ENCODE results near the gene MMP24.
"Not testable (repeated sequence)": the region's sequence is repeated elsewhere in the genome, so short reads cannot be mapped to it uniquely, and the experiment has no call there.

MMP24 gene

DNA sequence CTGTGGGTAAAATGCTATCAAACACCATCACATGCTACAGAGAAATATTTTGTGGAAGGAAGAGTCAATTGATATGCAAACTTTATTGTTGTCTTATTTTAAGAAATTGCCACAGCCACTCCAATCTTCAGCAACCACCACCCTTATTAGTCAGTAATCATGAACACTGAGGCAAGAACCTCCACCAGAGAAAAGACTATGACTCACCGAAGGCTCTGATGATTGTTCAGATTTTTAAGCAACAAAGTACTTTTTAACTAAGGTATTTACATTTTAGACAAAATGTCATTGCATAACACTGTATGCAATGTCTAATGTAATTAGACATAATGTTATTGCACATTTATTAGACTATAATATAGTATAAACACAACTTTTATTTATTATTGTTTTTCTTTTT is 26.2 kb upstream of the MMP24 start:
- no peak overlapping the region for H3K4me3 ChIP-seq (ENCODE audit: low read depth, low read length)
- TF ChIP-seq, protein P1, sequence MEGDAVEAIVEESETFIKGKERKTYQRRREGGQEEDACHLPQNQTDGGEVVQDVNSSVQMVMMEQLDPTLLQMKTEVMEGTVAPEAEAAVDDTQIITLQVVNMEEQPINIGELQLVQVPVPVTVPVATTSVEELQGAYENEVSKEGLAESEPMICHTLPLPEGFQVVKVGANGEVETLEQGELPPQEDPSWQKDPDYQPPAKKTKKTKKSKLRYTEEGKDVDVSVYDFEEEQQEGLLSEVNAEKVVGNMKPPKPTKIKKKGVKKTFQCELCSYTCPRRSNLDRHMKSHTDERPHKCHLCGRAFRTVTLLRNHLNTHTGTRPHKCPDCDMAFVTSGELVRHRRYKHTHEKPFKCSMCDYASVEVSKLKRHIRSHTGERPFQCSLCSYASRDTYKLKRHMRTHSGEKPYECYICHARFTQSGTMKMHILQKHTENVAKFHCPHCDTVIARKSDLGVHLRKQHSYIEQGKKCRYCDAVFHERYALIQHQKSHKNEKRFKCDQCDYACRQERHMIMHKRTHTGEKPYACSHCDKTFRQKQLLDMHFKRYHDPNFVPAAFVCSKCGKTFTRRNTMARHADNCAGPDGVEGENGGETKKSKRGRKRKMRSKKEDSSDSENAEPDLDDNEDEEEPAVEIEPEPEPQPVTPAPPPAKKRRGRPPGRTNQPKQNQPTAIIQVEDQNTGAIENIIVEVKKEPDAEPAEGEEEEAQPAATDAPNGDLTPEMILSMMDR (IDR thresholded peaks at IDR 0.05; ENCODE audit: low read depth, low read length) = no peak
- in situ Hi-C loops (cut with HindIII; ENCODE audit: low sequenced_read_pairs) = no loop called here
- DNase-seq (ENCODE audit: low read depth, low spot score) = peak; percentile 50

DNA sequence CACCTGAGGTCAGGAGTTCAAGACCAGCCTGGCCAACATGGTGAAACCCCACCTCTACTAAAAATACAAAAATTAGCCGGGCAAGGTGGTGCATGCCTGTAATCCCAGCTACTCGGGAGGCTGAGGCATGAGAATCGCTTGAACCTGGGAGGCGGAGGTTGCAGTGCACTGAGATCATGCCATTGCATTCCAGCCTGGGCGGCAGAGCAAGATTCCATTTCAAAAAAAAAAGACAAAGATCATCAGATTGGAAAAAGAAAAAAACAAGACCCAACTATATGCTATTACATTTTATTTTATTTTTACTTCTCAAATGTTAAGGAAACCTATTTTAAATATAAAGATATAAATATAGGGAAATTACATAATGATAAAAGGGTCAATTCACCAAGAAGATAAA is 25.0 kb upstream of the MMP24 start:
- H3K4me3 ChIP-seq (ENCODE audit: low read depth, low read length) = not testable (repeated sequence)

DNA sequence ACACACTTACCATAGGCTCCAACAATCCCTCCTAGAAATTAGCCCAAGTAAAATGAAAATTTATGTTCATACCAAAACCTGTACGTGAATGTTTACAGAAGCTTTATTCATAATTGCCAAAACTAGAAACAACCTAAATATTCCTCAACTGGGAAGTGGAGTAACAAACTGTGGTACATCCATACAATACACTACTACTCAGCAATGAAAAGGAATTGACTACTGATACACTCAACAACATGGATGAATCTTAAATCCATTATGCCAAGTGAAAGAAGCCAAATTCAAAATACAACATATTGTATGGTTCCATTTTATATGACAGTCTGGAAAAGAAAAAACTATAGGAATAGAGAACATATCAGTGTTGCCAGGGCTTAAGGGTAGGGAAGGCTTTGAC is 19.7 kb upstream of the MMP24 start:
- no peak for DNase-seq (ENCODE audit: low read depth, low spot score)
- in situ Hi-C loops (cut with HindIII; ENCODE audit: low sequenced_read_pairs) = no loop called here
- TF ChIP-seq, protein P1 (IDR thresholded peaks at IDR 0.05; ENCODE audit: low read depth, low read length) = no peak
- no peak overlapping the region for H3K4me3 ChIP-seq (ENCODE audit: low read depth, low read length)

More for the DNA sequence above, 25.0 kb upstream of the MMP24 start:
- DNase-seq (ENCODE audit: low read depth, low spot score); in situ Hi-C loops (cut with HindIII; ENCODE audit: low sequenced_read_pairs): not testable (repeated sequence)

DNA sequence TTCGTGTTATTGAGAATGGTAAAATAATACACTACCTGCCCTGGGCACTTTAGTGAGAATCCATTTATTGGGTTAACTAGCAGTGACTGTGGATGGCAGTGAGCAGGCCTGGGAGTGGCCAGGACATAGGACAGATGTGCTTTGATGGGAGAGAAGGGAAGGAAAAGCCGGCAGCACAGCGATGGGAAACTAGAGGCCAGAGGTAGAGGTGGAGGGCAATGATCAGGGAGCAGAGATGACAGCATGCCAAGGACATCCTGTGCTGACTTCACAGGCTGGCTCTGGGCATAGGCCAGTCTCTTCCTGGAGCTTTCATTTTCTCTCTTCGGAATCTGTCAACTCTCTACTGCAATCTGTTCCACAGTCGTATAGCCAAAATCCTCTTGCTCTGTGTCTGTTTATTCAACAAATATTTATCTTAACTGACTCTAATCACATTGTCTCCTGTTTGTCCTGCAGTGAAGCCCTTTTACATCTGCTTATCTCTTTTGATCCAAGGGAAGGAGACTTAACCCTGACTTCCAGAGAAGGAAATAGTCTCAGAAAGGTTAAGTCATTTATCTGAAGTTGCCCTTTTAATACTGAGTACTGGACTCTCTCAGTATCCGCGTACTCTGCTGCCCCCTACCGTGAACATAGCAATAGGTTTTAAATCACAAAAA is 18.4 kb upstream of the MMP24 start:
- TF ChIP-seq, protein P1 (IDR thresholded peaks at IDR 0.05; ENCODE audit: low read depth, low read length) = peak; percentile 70
- in situ Hi-C loops (cut with HindIII; ENCODE audit: low sequenced_read_pairs) = no loop called here
- peak; percentile 76 for DNase-seq (ENCODE audit: low read depth, low spot score)
- no peak overlapping the region for H3K4me3 ChIP-seq (ENCODE audit: low read depth, low read length)

DNA sequence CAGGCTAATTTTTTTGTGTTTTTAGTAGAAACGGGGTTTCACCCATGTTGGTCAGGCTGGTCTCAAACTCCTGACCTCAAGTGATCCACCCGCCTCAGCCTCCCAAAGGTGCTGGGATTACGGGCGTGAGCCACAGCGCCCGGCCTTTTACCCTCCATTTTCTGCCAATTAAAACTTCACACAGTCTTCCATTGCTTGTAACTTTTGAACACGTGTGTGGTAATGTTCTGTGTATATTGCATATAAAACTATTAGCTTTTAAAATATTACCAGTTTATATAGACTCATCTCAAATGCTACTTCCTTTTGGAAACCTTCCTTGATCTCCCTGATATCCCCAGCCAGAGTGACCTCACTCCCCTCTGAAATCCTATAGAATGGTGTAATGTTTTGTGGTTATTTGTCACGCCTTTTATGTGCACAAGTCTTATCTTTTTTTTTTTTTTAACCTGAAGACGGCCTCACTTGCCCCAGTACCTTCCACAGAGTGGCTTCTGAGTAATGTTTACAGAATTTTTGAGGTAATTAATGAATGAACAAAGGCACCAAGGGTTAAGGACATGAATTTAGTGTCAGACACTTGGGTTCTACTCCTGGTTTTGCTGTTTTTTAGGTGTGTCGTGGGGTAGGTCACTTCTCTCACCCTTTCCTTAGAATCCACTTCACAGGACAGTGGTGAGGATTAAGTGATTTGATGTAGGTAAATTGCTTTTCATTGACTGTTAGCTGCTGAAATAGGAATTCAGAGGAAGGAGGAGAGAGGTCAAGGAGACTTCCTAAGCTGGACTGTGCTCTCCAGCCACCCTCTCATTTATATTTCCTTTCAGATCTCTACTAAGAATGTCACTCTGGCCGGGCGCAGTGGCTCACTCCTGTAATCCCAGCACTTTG is 11.2 kb upstream of the MMP24 start:
- no peak overlapping the region for H3K4me3 ChIP-seq (ENCODE audit: low read depth, low read length)
- in situ Hi-C loops (cut with HindIII; ENCODE audit: low sequenced_read_pairs) = no loop called here
- peak; percentile 23 for DNase-seq (ENCODE audit: low read depth, low spot score)
- TF ChIP-seq, protein P1 (IDR thresholded peaks at IDR 0.05; ENCODE audit: low read depth, low read length) = no peak

DNA sequence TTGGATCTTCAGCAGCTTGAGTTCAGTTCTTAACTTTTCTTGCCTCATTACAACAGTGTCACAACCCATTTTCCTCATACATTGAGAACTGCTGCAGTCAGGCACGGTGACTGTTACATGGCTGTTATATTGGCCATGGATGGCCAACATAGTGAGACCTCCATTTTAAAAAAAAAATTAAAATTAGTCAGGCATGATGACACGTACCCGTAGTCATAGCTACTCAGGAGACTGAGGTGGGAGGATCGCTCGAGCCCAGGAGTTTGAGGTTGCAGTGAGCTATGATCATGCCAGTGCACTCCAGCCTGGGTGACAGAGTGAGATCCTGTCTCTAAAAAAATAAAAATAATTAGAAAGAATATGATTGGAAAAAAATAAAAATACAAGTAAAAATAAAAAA is 9.9 kb upstream of the MMP24 start:
- TF ChIP-seq, protein P1 (IDR thresholded peaks at IDR 0.05; ENCODE audit: low read depth, low read length) = no peak
- no peak for DNase-seq (ENCODE audit: low read depth, low spot score)
- in situ Hi-C loops (cut with HindIII; ENCODE audit: low sequenced_read_pairs) = no loop called here
- no peak overlapping the region for H3K4me3 ChIP-seq (ENCODE audit: low read depth, low read length)

DNA sequence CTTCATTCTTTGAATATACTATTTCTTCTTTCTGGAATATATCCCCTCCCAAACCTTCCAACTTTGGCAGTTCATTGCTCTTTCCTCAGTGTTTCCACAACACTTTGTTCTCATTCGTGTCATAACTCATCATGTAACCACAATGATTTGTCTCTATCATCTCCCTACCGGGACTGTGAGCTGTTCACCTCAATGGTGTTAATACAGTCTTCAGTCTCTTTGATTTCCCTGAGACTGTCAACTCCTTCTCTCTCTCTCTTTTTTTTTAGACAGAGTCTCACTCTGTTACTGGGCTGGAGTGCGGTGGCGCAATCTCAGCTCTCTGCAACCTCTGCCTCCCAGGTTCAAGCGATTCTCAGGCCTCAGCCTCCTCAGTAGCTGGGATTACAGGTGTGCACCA is 2.5 kb upstream of the MMP24 start:
- DNase-seq (ENCODE audit: low read depth, low spot score) = no peak
- TF ChIP-seq, protein P1 (IDR thresholded peaks at IDR 0.05; ENCODE audit: low read depth, low read length) = no peak
- in situ Hi-C loops (cut with HindIII; ENCODE audit: low sequenced_read_pairs) = no loop called here
- no peak overlapping the region for H3K4me3 ChIP-seq (ENCODE audit: low read depth, low read length)

Data from astrocyte of the spinal cord (primary cell).